Small intestine (tissue), 7 donors: Measurements from ENCODE around the gene GPC1. TPM values are rescaled to one million over a fixed set of nuclear protein-coding genes. Genes with fewer than 3 reads are reported as not detected.

Experiments used
- DNase-seq, 2 donors: peaks; one replicate each; pipeline versions ENCODE4 v3.0.0 to v3.0.0-alpha.2; 2013
- FAIRE-seq: peaks from 2 replicates; lab custom pipeline; 2012; peaks lifted over from hg19 to GRCh38; lab: Jason Lieb, UNC
- H3K27ac ChIP-seq, 3 donors: one replicate each; pipeline ENCODE4 v1.5.1; 2013; ENCODE audit warnings: low read length in 2 of 3, mild to moderate bottlenecking in 2 of 3, control low read depth in 1 of 3, inconsistent platforms in 1 of 3, low read depth in 1 of 3, moderate library complexity in 1 of 3
- H3K27me3 ChIP-seq, 3 donors: one replicate each; pipeline ENCODE4 v1.6.1; 2013; ENCODE audit warnings: low read length in 3 of 3, inconsistent platforms in 1 of 3; ENCODE audit not compliant: control insufficient read depth in 3 of 3, insufficient read depth in 3 of 3
- H3K36me3 ChIP-seq, 3 donors: one replicate each; pipeline ENCODE4 v1.6.1; 2013; ENCODE audit warnings: low read length in 3 of 3, inconsistent platforms in 1 of 3, low read depth in 1 of 3, mild to moderate bottlenecking in 1 of 3, moderate library complexity in 1 of 3; ENCODE audit not compliant: control insufficient read depth in 3 of 3, insufficient read depth in 2 of 3
- H3K4me1 ChIP-seq, 3 donors: one replicate each; pipeline ENCODE4 v1.6.1; 2013; ENCODE audit warnings: low read length in 2 of 3, inconsistent platforms in 1 of 3, low read depth in 1 of 3, mild to moderate bottlenecking in 1 of 3, moderate library complexity in 1 of 3; ENCODE audit not compliant: control insufficient read depth in 3 of 3, insufficient read depth in 2 of 3
- H3K4me3 ChIP-seq, 3 donors: one replicate each; pipeline ENCODE4 v1.5.1; 2013; ENCODE audit warnings: low read length in 3 of 3, control low read depth in 1 of 3, inconsistent platforms in 1 of 3, low read depth in 1 of 3, mild to moderate bottlenecking in 1 of 3, moderate library complexity in 1 of 3
- H3K9me3 ChIP-seq, 2 donors: one replicate each; pipeline ENCODE4 v1.6.1; 2013; ENCODE audit warnings: low read depth in 1 of 2, low read length in 1 of 2; ENCODE audit not compliant: control insufficient read depth in 2 of 2, insufficient read depth in 1 of 2
- WGBS, 3 donors: extraction: QIAGEN DNeasy Blood & Tissue Kit; methylation state at CpG; one replicate each; pipeline ENCODE4 v1.1.7; 2013; 5-methylcytosine and 5-hydroxymethylcytosine counted together
- polyA plus RNA-seq, 4 donors: library from polyadenylated mRNA; stranded (reverse) in 3 of 4; unstranded in 1 of 4; fragments of 200-250 nt in 3 of 4; fragments of 120-200 nt in 1 of 4; gene quantifications; one replicate each; pipeline versions ENCODE4 v1.2.1 to v1.2.3, GENCODE V29; 2013
- donor health status: healthy with polysubstance abuse.
- donor health status: control.
- donor health status: control.
- donor health status: Bipolar disorder and iron deficiency.
- donor health status: healthy.

Gene GPC1
- polyA plus RNA-seq, 4 donors = 0.89 to 15.5 (median 4.8) TPM

GRCh38 chr2:240445961-240446663 lies 10.6 kb downstream of the GPC1 start:
- DNase-seq (no peak), FAIRE-seq (no peak)
- Histone ChIP-seq H3K9me3 (no peaks in the 10 kb centered on the region), H3K36me3 (peaks cover 0 to 2% (median 0%) of the 10 kb centered on the region in 3 donors), H3K27ac (no peak overlapping the region), H3K4me1 (no peaks in the 10 kb centered on the region), H3K27me3 (peaks cover 0 to 8% (median 4%) of the 10 kb centered on the region in 3 donors), H3K4me3 (no peak overlapping the region)
- 77 to 89% (median 80%) methylated on average over 23 to 24 of the region's 24 CpGs for WGBS, 3 donors

GRCh38 chr2:240446664-240447175 lies 11.3 kb downstream of the GPC1 start:
- Histone ChIP-seq H3K4me3 (no peak overlapping the region), H3K4me1 (no peaks in the 10 kb centered on the region), H3K36me3 (peaks cover 0 to 2% (median 0%) of the 10 kb centered on the region in 3 donors), H3K27ac (no peak overlapping the region), H3K9me3 (no peaks in the 10 kb centered on the region), H3K27me3 (peaks cover 0 to 14% (median 7%) of the 10 kb centered on the region in 3 donors)
- WGBS, 3 donors = 86 to 96% (median 92%) methylated on average over 8 to 12 of the region's 12 CpGs
- no peak for FAIRE-seq
- DNase-seq = no peak

GRCh38 chr2:240447331-240447730 lies 11.9 kb downstream of the GPC1 start:
- Histone ChIP-seq H3K27ac (no peak overlapping the region), H3K36me3 (peaks cover 0 to 2% (median 0%) of the 10 kb centered on the region in 3 donors), H3K27me3 (peaks cover 0 to 20% (median 8%) of the 10 kb centered on the region in 3 donors), H3K4me3 (no peak overlapping the region), H3K4me1 (peaks cover 0 to 4% (median 0%) of the 10 kb centered on the region in 3 donors), H3K9me3 (no peaks in the 10 kb centered on the region)
- WGBS, 3 donors = 25 to 62% (median 53%) methylated on average over 22 of the region's 22 CpGs
- no peak for DNase-seq
- no peak for FAIRE-seq

- no peak for FAIRE-seq
- Histone ChIP-seq H3K4me3 (no peak overlapping the region), H3K4me1 (peaks cover 0 to 4% (median 0%) of the 10 kb centered on the region in 3 donors), H3K9me3 (no peaks in the 10 kb centered on the region), H3K27me3 (peaks cover 0 to 21% (median 8%) of the 10 kb centered on the region in 3 donors), H3K27ac (no peak overlapping the region), H3K36me3 (peaks cover 0 to 2% (median 0%) of the 10 kb centered on the region in 3 donors)
- WGBS, 3 donors = 67 to 77% (median 74%) methylated on average over 14 to 15 of the region's 15 CpGs
- DNase-seq = no peak
These were observed 12.5 kb downstream of the GPC1 start for GRCh38 chr2:240447934-240448333.

GRCh38 chr2:240448387-240449274 lies 13.2 kb downstream of the GPC1 start:
- Histone ChIP-seq H3K27ac (no peak overlapping the region), H3K36me3 (peaks cover 0 to 2% (median 0%) of the 10 kb centered on the region in 3 donors), H3K9me3 (no peaks in the 10 kb centered on the region), H3K4me3 (no peak overlapping the region), H3K27me3 (peaks cover 0 to 21% (median 8%) of the 10 kb centered on the region in 3 donors), H3K4me1 (peaks cover 0 to 4% (median 0%) of the 10 kb centered on the region in 3 donors)
- no peak for DNase-seq
- no peak for FAIRE-seq
- 58 to 80% (median 68%) methylated on average over 23 of the region's 23 CpGs for WGBS, 3 donors

- no peak overlapping the region for H3K4me3 ChIP-seq
- FAIRE-seq (no peak), DNase-seq (no peak)
- peaks cover 0 to 2% of the 10 kb centered on the region in 2 donors for H3K9me3 ChIP-seq
- no peak overlapping the region for H3K27ac ChIP-seq
- 57 to 69% (median 62%) methylated on average over 22 of the region's 22 CpGs for WGBS, 3 donors
- peaks cover 0 to 34% (median 18%) of the 10 kb centered on the region in 3 donors for H3K27me3 ChIP-seq
- peaks cover 0 to 4% (median 0%) of the 10 kb centered on the region in 3 donors for H3K4me1 ChIP-seq
- peaks cover 0 to 2% (median 0%) of the 10 kb centered on the region in 3 donors for H3K36me3 ChIP-seq
These were observed 14.5 kb downstream of the GPC1 start for GRCh38 chr2:240449764-240450531.

GRCh38 chr2:240450532-240451107 lies 15.2 kb downstream of the GPC1 start:
- DNase-seq (no peak), FAIRE-seq (no peak)
- Histone ChIP-seq H3K27ac (no peak overlapping the region), H3K9me3 (peaks cover 0 to 2% of the 10 kb centered on the region in 2 donors), H3K27me3 (peaks cover 0 to 41% (median 20%) of the 10 kb centered on the region in 3 donors), H3K4me3 (no peak overlapping the region), H3K36me3 (no peaks in the 10 kb centered on the region), H3K4me1 (peaks cover 0 to 4% (median 0%) of the 10 kb centered on the region in 3 donors)
- WGBS, 3 donors = 53 to 69% (median 61%) methylated on average over 13 to 16 of the region's 16 CpGs
